Measurements from ENCODE around the gene IFFO2. TPM values are rescaled to one million over a fixed set of nuclear protein-coding genes. Genes with fewer than 3 reads are reported as not detected.

IFFO2 gene
- total and polyA plus RNA-seq, 7 donors = 1.2 to 35.0 (median 8.6) TPM

GRCh38 chr1:18917071-18917799, 39.2 kb downstream of the IFFO2 start:
- DNase-seq = no peak
- Histone ChIP-seq H3K36me3 (peaks cover 0 to 42% (median 11%) of the 10 kb centered on the region in 4 donors), H3K4me3 (no peak overlapping the region), H3K27me3 (no peaks in the 10 kb centered on the region), H3K9me3 (no peaks in the 10 kb centered on the region), H3K27ac (peak overlapping the region in 1 of 4 donors; percentile 7), H3K4me1 (peaks cover 0 to 26% (median 23%) of the 10 kb centered on the region in 4 donors)
- TF ChIP-seq POLR2A (IDR thresholded peaks at IDR 0.05) = no peak
- TF ChIP-seq EP300 (IDR thresholded peaks at IDR 0.05) = no peak
- no peak for TF ChIP-seq CTCF (IDR thresholded peaks at IDR 0.05)
- TF ChIP-seq POLR2AphosphoS5 (IDR thresholded peaks at IDR 0.05) = no peak
- WGBS, 2 donors = 95% methylated on average over 30 of the region's 30 CpGs
- intact Hi-C loops (cut with DNase I) = no loop called here

GRCh38 chr1:18915341-18915740, 41.1 kb downstream of the IFFO2 start:
- H3K27me3 ChIP-seq = no peaks in the 10 kb centered on the region
- WGBS, 2 donors = 94 to 96% methylated on average over 7 of the region's 7 CpGs
- no peak overlapping the region for H3K4me3 ChIP-seq
- TF ChIP-seq CTCF (IDR thresholded peaks at IDR 0.05) = no peak
- TF ChIP-seq EP300 (IDR thresholded peaks at IDR 0.05) = no peak
- H3K4me1 ChIP-seq = peaks cover 0 to 11% (median 9%) of the 10 kb centered on the region in 4 donors
- no peak for DNase-seq
- intact Hi-C loops (cut with DNase I) = no loop called here
- H3K27ac ChIP-seq = peak overlapping the region in 1 of 4 donors; percentile 14
- H3K9me3 ChIP-seq = no peaks in the 10 kb centered on the region
- peaks cover 6 to 56% (median 23%) of the 10 kb centered on the region in 4 donors for H3K36me3 ChIP-seq

- peak; percentile 91 to 98 (median 96) for TF ChIP-seq CTCF (IDR thresholded peaks at IDR 0.05)
- no peak for TF ChIP-seq EP300 (IDR thresholded peaks at IDR 0.05)
- peak in 1 of 4 donors; percentile 25 for TF ChIP-seq POLR2AphosphoS5 (IDR thresholded peaks at IDR 0.05)
- TF ChIP-seq POLR2A (IDR thresholded peaks at IDR 0.05) = no peak
- H3K27me3 ChIP-seq = no peaks in the 10 kb centered on the region
- H3K4me3 ChIP-seq = no peak overlapping the region
- peaks cover 0 to 12% (median 10%) of the 10 kb centered on the region in 4 donors for H3K4me1 ChIP-seq
- DNase-seq = peak; percentile 92
- 40 to 41% methylated on average over 22 of the region's 22 CpGs for WGBS, 2 donors
- H3K36me3 ChIP-seq = peaks cover 12 to 60% (median 38%) of the 10 kb centered on the region in 4 donors
- H3K27ac ChIP-seq = peak overlapping the region; percentile 41 to 65 (median 63)
- H3K9me3 ChIP-seq = no peaks in the 10 kb centered on the region
- intact Hi-C loops (cut with DNase I) = loop anchor here (5.0 kb wide), 1 partner anchor 39 kb away; no protein-coding TSS in a partner anchor
Observed at GRCh38 chr1:18913065-18913835, 43.2 kb downstream of the IFFO2 start.

GRCh38 chr1:18912550-18912949, 43.9 kb downstream of the IFFO2 start:
- Histone ChIP-seq H3K36me3 (peaks cover 12 to 67% (median 37%) of the 10 kb centered on the region in 4 donors), H3K4me1 (peaks cover 0 to 19% (median 17%) of the 10 kb centered on the region in 4 donors), H3K27ac (peak overlapping the region in 2 of 4 donors; percentile 61 to 65), H3K4me3 (no peak overlapping the region), H3K27me3 (no peaks in the 10 kb centered on the region), H3K9me3 (no peaks in the 10 kb centered on the region)
- 86 to 90% methylated on average over 3 of the region's 3 CpGs for WGBS, 2 donors
- DNase-seq = no peak
- intact Hi-C loops (cut with DNase I) = loop anchor here (5.0 kb wide), 1 partner anchor 40 kb away; no protein-coding TSS in a partner anchor
- TF ChIP-seq POLR2AphosphoS5 (IDR thresholded peaks at IDR 0.05) (no peak), POLR2A (IDR thresholded peaks at IDR 0.05) (no peak), EP300 (IDR thresholded peaks at IDR 0.05) (no peak), CTCF (IDR thresholded peaks at IDR 0.05) (no peak)
